ENCODE measurements around the gene HSD3B1.
"Not testable (repeated sequence)": the region's sequence is repeated elsewhere in the genome, so short reads cannot be mapped to it uniquely, and the experiment has no call there.

HSD3B1 gene

DNA sequence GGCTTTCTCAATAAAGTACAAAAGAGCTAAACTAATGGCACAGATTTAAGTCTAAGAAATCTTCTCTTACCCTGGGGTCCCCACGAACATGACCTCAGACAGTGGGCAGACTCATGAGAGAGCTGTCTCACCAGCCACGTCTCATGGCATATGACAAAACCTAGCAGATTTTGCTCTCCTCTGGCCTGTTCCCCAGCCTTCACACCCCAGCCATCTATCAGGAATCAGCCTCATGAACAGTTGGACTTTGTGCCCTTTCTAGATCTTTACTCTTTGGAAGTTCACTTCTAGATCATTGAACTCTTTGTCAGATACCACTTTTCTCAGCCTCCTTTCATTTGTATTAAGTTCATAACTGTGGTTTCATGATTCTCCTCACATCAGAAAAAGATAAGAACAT, 14.2 kb upstream of the HSD3B1 start:
- no peak for DNase-seq (ENCODE audit: low spot score)

DNA sequence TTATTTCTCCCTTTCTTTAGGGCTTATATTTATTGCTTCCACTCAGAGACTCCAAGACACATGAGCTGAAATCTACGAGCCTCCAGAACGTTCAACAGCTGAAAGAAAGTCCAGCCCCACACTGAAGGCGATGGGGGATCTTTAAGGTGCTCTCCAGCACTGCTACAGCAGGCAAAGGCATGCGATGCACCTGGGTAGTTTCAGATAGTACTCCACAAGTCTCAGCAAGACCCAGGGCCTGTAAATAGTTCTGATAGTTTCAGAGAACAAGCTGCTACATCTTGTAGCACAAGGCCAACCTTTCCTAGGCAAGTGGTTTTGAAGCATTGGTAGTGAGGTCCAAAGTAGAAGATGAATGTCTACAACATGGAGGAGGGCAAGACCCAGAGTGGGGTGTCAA, 2.2 kb upstream of the HSD3B1 start:
- no peak for DNase-seq (ENCODE audit: low spot score)

GRCh38 chr1:119510046-119510445, 3.0 kb downstream of the HSD3B1 start:
- no peak for DNase-seq (ENCODE audit: low spot score)

- no peak for DNase-seq (ENCODE audit: low spot score)
Measured at GRCh38 chr1:119515221-119515620, 8.2 kb downstream of the HSD3B1 start.

- no peak for DNase-seq (ENCODE audit: low spot score)
Measured at GRCh38 chr1:119516247-119516646, 9.2 kb downstream of the HSD3B1 start.

GRCh38 chr1:119516680-119517079, 9.7 kb downstream of the HSD3B1 start:
- DNase-seq (ENCODE audit: low spot score): no peak

DNA sequence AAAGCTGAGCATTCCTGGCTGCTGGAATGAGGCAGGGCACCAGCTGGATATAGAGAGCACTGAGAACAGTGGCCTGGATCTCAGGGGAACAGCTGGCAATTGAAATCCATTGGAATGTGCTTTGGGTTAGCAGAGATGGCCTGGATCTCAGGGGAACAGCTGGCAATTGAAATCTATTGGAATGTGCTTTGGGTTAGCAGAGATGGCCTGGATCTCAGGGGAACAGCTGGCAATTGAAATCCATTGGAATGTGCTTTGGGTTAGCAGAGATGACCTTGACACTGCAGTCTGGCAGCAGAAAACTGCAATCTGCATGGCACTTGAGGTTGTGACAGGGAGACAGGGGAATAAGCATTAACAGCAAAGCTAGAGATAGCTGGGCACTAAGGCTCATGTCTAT, 10.7 kb downstream of the HSD3B1 start:
- not testable (repeated sequence) for DNase-seq (ENCODE audit: low spot score)

GRCh38 chr1:119531606-119532323, 24.8 kb downstream of the HSD3B1 start:
- no peak for DNase-seq (ENCODE audit: low spot score)

DNA sequence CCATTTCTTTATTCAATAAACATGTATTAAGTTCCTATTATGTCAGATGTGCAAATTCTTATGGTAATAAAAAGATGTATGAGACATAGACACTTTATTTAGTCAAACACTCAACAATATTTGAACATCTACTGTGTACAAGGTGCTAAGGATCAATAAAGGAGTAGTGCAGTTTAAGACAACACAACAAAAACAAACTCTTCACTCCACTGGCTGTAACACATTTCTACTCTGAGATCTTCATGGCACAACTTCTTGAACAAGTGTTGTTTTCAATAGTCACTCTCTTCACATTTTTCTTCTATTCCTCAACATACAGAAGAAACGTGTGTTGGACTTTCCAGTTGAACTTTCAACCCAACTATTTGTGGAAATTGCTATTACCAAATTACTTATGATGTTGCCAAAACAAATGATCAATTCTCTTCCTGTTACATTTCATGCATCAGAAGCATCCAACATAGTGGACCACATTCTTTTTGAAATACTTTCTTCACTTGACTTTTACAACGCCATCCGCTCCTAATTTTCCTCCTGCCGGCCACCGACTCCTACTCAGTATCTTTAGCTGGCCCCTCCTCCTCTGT, 25.4 kb downstream of the HSD3B1 start:
- no peak for DNase-seq (ENCODE audit: low spot score)

DNA sequence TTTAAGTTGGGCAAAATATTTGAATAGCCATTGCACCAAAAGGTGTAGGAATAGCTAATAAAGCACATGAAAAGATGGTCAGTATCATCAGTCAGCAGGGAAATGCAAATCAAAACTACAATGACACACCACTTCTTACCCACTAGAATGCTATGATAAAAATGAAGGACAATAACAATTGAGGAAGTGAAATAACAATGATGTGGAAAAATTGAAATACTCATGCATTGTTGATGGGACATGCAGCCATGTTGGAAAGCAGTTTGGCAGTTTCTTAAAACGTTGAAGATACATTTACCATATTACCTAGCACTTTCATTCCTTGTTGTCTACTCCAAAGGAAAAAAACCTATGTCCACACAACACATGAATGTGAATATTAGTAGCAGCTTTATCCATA, 28.4 kb downstream of the HSD3B1 start:
- DNase-seq (ENCODE audit: low spot score): no peak

- DNase-seq (ENCODE audit: low spot score): no peak
Measured at GRCh38 chr1:119537966-119538365, 31.0 kb downstream of the HSD3B1 start.

- DNase-seq (ENCODE audit: low spot score): no peak
Measured at GRCh38 chr1:119539636-119540035, 32.6 kb downstream of the HSD3B1 start.

DNA sequence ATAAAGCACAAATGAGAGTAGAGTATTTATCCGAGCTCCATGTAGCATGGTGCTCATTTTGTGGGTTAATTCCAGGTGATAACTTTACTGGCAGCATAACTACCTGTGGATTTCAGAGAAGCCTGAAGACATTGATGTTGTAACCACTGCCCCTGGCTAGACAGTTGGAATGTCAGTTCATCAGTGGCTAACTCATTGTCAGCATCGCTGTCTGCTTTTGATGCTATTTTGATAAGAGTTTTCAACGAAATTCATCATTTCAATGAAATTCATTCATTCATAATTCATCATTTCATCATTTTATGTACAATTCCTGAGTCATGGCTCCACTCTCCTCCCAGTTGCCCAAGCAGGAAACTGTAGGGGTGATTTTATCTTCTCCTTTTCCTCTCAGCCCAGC, 34.4 kb downstream of the HSD3B1 start:
- no peak for DNase-seq (ENCODE audit: low spot score)

DNA sequence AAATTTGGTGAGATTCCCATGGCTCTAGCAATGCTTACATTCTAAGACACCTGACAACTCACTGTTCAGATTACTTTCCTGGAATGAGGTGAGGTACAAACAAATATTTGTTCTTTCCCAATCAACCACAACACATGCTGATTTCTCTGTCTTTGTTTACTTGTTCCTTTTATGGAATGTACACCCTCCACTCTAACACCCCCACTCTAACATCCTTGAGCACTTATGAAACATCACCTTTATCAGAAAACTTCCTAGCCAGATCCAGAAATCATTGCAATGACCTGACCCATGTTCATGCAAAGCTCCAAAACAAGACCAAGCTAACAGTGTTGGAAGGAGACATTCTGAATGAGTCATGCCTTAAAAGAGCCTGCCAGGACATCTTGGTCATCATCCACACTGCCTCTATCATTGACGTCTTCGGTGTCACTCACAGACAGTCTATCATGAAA, 35.5 kb downstream of the HSD3B1 start:
- DNase-seq (ENCODE audit: low spot score): no peak

- no peak for DNase-seq (ENCODE audit: low spot score)
Measured at GRCh38 chr1:119544165-119544762, 37.3 kb downstream of the HSD3B1 start.

- DNase-seq (ENCODE audit: low spot score): no peak
Measured at GRCh38 chr1:119546641-119547040, 39.6 kb downstream of the HSD3B1 start.

- no peak for DNase-seq (ENCODE audit: low spot score)
Measured at GRCh38 chr1:119547306-119547705, 40.3 kb downstream of the HSD3B1 start.

DNA sequence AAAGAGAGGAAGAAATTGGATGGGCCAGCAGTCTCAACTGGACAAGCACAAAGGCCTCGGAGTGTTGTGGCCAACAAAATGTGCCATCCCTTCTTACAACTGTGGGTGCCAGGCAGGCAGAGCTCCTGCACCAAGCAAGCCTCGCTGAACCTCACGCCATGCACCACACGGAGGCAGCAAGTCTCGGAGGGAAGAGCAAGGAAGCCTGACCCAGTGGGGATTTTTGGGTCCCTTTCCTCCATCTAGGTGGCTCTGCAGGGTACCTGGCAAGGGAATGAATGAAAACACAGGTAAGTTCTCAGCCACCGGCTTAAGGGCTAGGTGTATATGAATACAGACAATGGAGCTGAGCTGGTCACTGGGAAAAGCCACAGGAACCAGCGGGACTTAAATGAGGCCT, 40.8 kb downstream of the HSD3B1 start:
- DNase-seq (ENCODE audit: low spot score): no peak

DNA sequence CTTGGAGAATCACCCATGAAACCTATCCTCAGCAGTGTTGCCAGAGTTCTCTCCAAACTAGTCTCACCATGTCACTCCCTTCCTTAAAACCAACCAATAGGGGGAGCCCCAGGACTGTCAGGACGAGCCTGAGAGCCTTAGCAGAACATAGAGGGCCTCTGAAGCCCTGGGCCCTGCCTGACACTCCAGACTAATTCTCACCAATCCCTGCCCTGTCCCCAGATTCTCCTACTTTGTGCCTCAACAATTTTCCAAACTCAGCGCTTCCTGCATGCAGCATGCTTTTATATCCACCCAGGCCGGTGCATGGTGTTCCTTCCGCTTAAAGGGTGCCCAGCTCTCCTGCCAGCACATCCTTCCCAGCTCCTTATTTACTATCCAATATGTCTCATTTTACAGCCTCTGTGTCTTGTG, 42.7 kb downstream of the HSD3B1 start:
- peak; percentile 19 for DNase-seq (ENCODE audit: low spot score)

GRCh38 chr1:119550381-119550780, 43.4 kb downstream of the HSD3B1 start:
- no peak for DNase-seq (ENCODE audit: low spot score)

DNA sequence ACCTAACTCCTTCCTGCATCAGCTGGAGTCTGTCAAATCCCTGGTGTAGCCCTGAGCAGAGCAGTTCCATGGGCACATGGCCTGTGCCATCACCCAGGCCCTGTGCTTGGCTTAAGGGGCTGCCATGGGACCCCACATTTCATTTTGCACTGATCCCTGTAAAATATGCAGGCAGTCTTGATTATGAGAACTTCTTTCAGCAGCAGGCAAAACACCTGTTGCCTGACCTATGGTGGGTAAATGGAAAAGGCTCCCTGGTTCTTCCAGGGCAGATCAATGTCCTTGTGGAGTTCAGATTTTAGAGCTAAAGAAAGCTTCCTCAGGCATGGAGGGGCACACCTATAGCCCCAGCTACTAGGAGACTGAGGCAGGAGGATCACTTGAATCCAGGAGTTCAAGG, 44.2 kb downstream of the HSD3B1 start:
- no peak for DNase-seq (ENCODE audit: low spot score)

DNA sequence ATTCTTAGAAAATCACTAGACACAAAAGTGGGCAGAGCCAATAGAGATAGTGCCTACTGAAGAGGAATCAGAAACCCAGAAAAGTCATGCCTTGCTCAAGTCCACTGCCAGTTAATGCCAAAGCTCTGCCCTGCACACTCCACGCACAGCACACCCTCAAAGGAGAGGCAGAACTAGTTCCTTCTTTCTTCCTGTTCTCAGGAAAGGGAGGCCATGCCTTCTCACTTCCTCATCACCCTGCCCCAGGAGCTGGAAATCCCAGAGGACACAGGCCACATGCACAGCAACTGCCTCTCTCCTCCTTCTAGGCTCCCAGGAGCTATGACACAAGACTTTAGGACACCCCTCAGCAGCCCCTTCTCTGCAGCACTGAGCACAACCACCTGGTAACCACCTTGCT, 45.6 kb downstream of the HSD3B1 start:
- DNase-seq (ENCODE audit: low spot score): not testable (repeated sequence)

GRCh38 chr1:119553302-119554071, 46.5 kb downstream of the HSD3B1 start:
- DNase-seq (ENCODE audit: low spot score): not testable (repeated sequence)
